PC-3 (cell line): ENCODE measurements around the gene VPS35L. TPM values are rescaled to one million over a fixed set of nuclear protein-coding genes. Genes with fewer than 3 reads are reported as not detected.

Source experiments
- ATAC-seq: fragments of 200-7000 bp; cut with Tn5 transposase; 2 replicates; pipeline ENCODE4 v1.9.1; 2020; ENCODE audit warnings: mild to moderate bottlenecking, moderate library complexity
- BruUV-seq: library from RNA; stranded (reverse); fragments of 400-500 nt; replicated peaks from 2 replicates; lab custom pipeline; 2021; lab: Mats Ljungman, UMichigan
- CTCF ChIA-PET: fragments of 300-600 bp; sonication (Branson Sonifier 250); formaldehyde crosslinking; loops from one replicate; lab custom pipeline; 2022; ENCODE audit warnings: antibody characterized with exemption; lab: Charles Lee
- POLR2A ChIA-PET: fragments of 300-600 bp; sonication (Branson Sonifier 250); formaldehyde crosslinking; loops from one replicate; lab custom pipeline; 2022; ENCODE audit warnings: antibody characterized with exemption; ENCODE audit not compliant: unreplicated experiment; lab: Charles Lee
- DNase-seq: peaks from one replicate; pipeline ENCODE4 v3.0.0-alpha.2; 2015
- H2AFZ ChIP-seq: fragments of 300-600 bp; sonication (generic); 2 replicates; pipeline ENCODE4 v1.6.0; 2016; ENCODE audit warnings: antibody characterized with exemption, low read length
- H3F3A ChIP-seq: fragments of 300-600 bp; sonication (generic); one replicate; pipeline ENCODE4 v1.6.0; 2017; ENCODE audit warnings: antibody characterized with exemption, low read length, control low read depth, mild to moderate bottlenecking; ENCODE audit not compliant: unreplicated experiment
- H3K27ac ChIP-seq: fragments of 300-600 bp; sonication (generic); 2 replicates; pipeline ENCODE4 v1.5.1; 2016; ENCODE audit warnings: mild to moderate bottlenecking, low read length
- H3K27me3 ChIP-seq: fragments of 300-600 bp; sonication (generic); 2 replicates; pipeline ENCODE4 v1.6.1; 2016; ENCODE audit warnings: low read length, mixed read lengths
- H3K36me3 ChIP-seq: fragments of 300-600 bp; sonication (generic); 2 replicates; pipeline ENCODE4 v1.6.1; 2016; ENCODE audit warnings: low read depth, mixed run types, low read length, mixed read lengths
- H3K4me1 ChIP-seq: fragments of 300-600 bp; sonication (generic); 2 replicates; pipeline ENCODE4 v1.5.1; 2016; ENCODE audit warnings: low read length; ENCODE audit not compliant: insufficient read depth
- H3K4me2 ChIP-seq: fragments of 300-600 bp; sonication (generic); 2 replicates; pipeline ENCODE4 v1.6.0; 2016; ENCODE audit warnings: low read length
- H3K4me3 ChIP-seq: fragments of 300-600 bp; sonication (generic); 2 replicates; pipeline ENCODE4 v1.5.1; 2016; ENCODE audit warnings: mild to moderate bottlenecking, low read length, mixed read lengths
- H3K79me2 ChIP-seq: fragments of 300-600 bp; sonication (generic); 2 replicates; pipeline ENCODE4 v1.6.1; 2017; ENCODE audit warnings: low read length, mixed read lengths
- H3K9ac ChIP-seq: fragments of 300-600 bp; sonication (generic); 2 replicates; pipeline ENCODE4 v1.6.0; 2016; ENCODE audit warnings: mild to moderate bottlenecking, low read length
- H3K9me2 ChIP-seq: fragments of 300-600 bp; sonication (generic); replicated peaks from 2 replicates; pipeline ENCODE4 v1.6.1; 2016; ENCODE audit warnings: mixed run types, low read length, mixed read lengths
- H3K9me3 ChIP-seq: fragments of 300-600 bp; sonication (generic); 2 replicates; pipeline ENCODE4 v1.6.1; 2016; ENCODE audit warnings: low read length, mixed read lengths
- H4K20me1 ChIP-seq: fragments of 300-600 bp; sonication (generic); 2 replicates; pipeline ENCODE4 v1.6.1; 2016; ENCODE audit warnings: low read length, mixed read lengths
- EZH2 ChIP-seq: fragments of 300-600 bp; sonication (generic); IDR thresholded peaks from one replicate; pipeline ENCODE4 v1.6.1; 2017; ENCODE audit warnings: antibody characterized with exemption, mild to moderate bottlenecking, low read length; ENCODE audit not compliant: unreplicated experiment
- EZH2phosphoT487 ChIP-seq: fragments of 300-600 bp; sonication (generic); IDR thresholded peaks from 2 replicates; pipeline ENCODE4 v1.6.1; 2018; ENCODE audit warnings: mild to moderate bottlenecking, antibody characterized with exemption, low read length, borderline replicate concordance
- intact Hi-C: fragments of 100-400 bp; cut with micrococcal nuclease; formaldehyde crosslinking; loops from 2 replicates; pipeline ENCODE4 v1.9.0; 2023
- total RNA-seq: library from RNA; depleted of rRNA; stranded (reverse); fragments of >200 nt; gene quantifications from 2 replicates; pipeline ENCODE4 v1.2.3, GENCODE V29; 2014
- TF ChIP-seq, protein P1 (sequence below): fragments of 300-600 bp; sonication (generic); conservative IDR thresholded peaks from 2 replicates; pipeline ENCODE4 v1.5.1; 2017; ENCODE audit warnings: antibody characterized with exemption, low read depth, mild to moderate bottlenecking, low read length

The VPS35L gene
- total RNA-seq, 1 experiment from 2014 or later, result 2.9 TPM

DNA sequence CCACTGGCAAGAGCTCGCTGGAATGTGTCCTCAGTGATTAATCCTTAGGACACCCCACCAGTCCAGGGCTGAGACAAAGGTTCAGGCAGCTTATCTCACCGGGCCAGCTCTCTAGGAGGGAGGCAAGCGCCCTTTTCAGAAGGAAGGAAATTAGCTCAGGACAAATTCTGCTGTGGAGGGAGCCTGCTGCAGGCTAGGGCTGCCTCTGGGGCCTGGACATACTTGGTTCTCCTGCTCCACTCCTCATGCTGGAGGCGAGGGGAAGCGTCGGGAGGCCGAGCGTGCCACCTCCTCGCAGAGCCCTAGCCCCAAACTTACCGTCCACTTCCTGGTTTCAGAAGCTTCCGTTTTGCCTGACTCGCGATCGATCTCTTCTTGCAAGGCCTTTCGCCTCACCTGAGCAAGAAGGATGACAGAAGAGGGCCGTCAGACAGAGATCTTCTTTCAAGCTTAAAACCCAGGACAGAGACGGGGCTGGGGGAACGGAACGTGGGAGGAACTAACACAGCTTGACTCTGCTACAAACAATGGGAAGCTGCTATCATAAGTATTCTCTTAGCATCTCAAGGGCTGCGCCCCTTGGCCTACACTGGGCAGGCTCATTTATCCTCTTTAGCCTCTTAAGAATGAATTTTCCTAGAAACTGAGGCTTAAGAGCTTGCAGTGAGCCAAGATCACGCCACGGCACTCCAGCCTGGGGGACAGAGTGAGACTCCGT is 154.8 kb downstream of the VPS35L start:
- ATAC-seq (no peak), DNase-seq (no peak)
- peaks cover 16% of the 10 kb centered on the region; the same call in 1 of the 2 replicates for H3K36me3 ChIP-seq
- no peaks in the 10 kb centered on the region for H3K9me3 ChIP-seq
- POLR2A ChIA-PET, result no interaction called here
- H3K79me2 ChIP-seq, result peaks cover 37% of the 10 kb centered on the region
- H3K4me1 ChIP-seq, result peaks cover 3% of the 10 kb centered on the region; the same call in 1 of the 2 replicates
- H3K27me3 ChIP-seq, result no peaks in the 10 kb centered on the region
- CTCF ChIA-PET, result no interaction called here
- BruUV-seq, result no TSS peak
- intact Hi-C loops, result no loop called here
- no peak overlapping the region for H3K4me2 ChIP-seq
- H2AFZ ChIP-seq, result no peak overlapping the region
- no peaks in the 10 kb centered on the region for H3K9me2 ChIP-seq
- H3F3A ChIP-seq, result no peaks in the 10 kb centered on the region
- H3K4me3 ChIP-seq, result no peak overlapping the region
- H3K9ac ChIP-seq, result no peak overlapping the region
- H4K20me1 ChIP-seq, result peaks cover 5% of the 10 kb centered on the region; the same call in 1 of the 2 replicates
- TF ChIP-seq, protein P1, sequence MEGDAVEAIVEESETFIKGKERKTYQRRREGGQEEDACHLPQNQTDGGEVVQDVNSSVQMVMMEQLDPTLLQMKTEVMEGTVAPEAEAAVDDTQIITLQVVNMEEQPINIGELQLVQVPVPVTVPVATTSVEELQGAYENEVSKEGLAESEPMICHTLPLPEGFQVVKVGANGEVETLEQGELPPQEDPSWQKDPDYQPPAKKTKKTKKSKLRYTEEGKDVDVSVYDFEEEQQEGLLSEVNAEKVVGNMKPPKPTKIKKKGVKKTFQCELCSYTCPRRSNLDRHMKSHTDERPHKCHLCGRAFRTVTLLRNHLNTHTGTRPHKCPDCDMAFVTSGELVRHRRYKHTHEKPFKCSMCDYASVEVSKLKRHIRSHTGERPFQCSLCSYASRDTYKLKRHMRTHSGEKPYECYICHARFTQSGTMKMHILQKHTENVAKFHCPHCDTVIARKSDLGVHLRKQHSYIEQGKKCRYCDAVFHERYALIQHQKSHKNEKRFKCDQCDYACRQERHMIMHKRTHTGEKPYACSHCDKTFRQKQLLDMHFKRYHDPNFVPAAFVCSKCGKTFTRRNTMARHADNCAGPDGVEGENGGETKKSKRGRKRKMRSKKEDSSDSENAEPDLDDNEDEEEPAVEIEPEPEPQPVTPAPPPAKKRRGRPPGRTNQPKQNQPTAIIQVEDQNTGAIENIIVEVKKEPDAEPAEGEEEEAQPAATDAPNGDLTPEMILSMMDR, result no peak
- TF ChIP-seq EZH2phosphoT487 (no peak), EZH2 (no peak)
- no peak overlapping the region for H3K27ac ChIP-seq

DNA sequence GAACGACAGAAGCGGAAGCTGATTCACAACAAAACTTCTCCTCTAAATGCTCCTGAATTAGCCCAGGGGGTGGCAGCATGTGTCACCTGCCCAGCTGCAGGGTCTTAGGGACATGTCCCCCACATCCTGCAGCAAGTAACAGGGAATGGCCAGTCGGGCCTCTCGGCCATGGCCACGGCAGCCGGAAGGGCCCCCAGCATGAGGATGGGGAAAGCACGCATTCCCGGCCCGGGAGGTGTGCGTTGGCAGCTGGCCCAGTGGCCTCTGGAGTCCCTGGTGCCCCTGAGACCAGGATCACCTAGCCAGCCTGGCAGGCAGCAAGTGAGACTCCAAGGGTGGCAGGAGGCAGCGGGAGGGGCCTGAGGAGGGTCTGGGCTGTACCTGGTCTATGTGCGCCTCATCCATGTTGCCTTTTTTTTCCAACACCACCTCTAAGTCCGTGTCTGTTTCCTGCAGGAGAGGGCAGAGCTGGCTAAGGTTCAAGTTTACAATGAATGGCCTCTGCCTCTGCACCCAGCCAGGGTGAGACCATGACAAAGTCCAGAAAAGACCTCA is 155.6 kb downstream of the VPS35L start:
- H3K36me3 ChIP-seq, result peaks cover 16% of the 10 kb centered on the region; the same call in 1 of the 2 replicates
- DNase-seq (no peak), ATAC-seq (no peak)
- H3F3A ChIP-seq, result no peaks in the 10 kb centered on the region
- peaks cover 10% of the 10 kb centered on the region for H4K20me1 ChIP-seq
- no peak overlapping the region for H3K9ac ChIP-seq
- H3K4me2 ChIP-seq, result no peak overlapping the region
- peaks cover 10% of the 10 kb centered on the region for H3K4me1 ChIP-seq
- peaks cover 44% of the 10 kb centered on the region for H3K79me2 ChIP-seq
- intact Hi-C loops, result no loop called here
- H3K4me3 ChIP-seq, result no peak overlapping the region
- H3K9me3 ChIP-seq, result no peaks in the 10 kb centered on the region
- no peaks in the 10 kb centered on the region for H3K27me3 ChIP-seq
- no peak overlapping the region for H3K27ac ChIP-seq
- BruUV-seq, result no TSS peak
- H3K9me2 ChIP-seq, result no peaks in the 10 kb centered on the region
- ChIA-PET CTCF (no interaction called here), POLR2A (no interaction called here)
- no peak overlapping the region for H2AFZ ChIP-seq
- TF ChIP-seq EZH2phosphoT487 (no peak), EZH2 (no peak)
- TF ChIP-seq, protein P1, result no peak

DNA sequence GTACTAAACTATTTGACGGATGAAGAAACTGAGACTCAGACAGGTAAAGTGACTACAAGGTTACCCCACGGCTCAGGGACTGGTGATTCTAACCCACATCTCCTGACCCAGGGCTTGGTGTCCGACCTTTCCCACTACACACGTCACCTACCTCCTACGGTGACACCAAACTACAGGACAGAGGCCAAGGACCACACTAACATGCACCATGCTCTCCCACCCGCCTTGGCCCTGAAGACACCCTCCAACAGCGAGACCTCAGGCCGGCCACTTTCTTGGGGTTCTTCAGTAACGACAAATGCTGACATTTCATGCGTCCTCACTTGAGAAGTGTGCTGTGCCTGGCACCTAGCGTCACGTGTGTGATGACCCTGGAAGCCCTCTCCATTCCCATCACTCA is 156.1 kb downstream of the VPS35L start:
- DNase-seq, result no peak
- H3K9me3 ChIP-seq, result no peaks in the 10 kb centered on the region
- no peak overlapping the region for H3K4me2 ChIP-seq
- no peak overlapping the region for H2AFZ ChIP-seq
- H3K4me1 ChIP-seq, result peaks cover 16% of the 10 kb centered on the region
- H3K4me3 ChIP-seq, result no peak overlapping the region
- no peaks in the 10 kb centered on the region for H3K9me2 ChIP-seq
- no peaks in the 10 kb centered on the region for H3F3A ChIP-seq
- ChIA-PET POLR2A (no interaction called here), CTCF (no interaction called here)
- peaks cover 50% of the 10 kb centered on the region for H3K79me2 ChIP-seq
- H4K20me1 ChIP-seq, result peaks cover 11% of the 10 kb centered on the region
- no peaks in the 10 kb centered on the region for H3K27me3 ChIP-seq
- ATAC-seq, result no peak
- TF ChIP-seq, protein P1, result no peak
- no peak for TF ChIP-seq EZH2phosphoT487
- H3K9ac ChIP-seq, result no peak overlapping the region
- no peak overlapping the region for H3K27ac ChIP-seq
- peaks cover 13% of the 10 kb centered on the region; the same call in 1 of the 2 replicates for H3K36me3 ChIP-seq
- intact Hi-C loops, result no loop called here
- BruUV-seq, result no TSS peak
